GM12878 (cell line): ENCODE measurements around the gene COIL.

Source experiments
- BACH1 ChIP-seq: fragments of 450-650 bp; IDR thresholded peaks from 2 replicates; pipeline ENCODE4 v1.6.1; 2017; ENCODE audit warnings: mild to moderate bottlenecking, borderline replicate concordance
- BMI1 ChIP-seq: fragments of 450-650 bp; IDR thresholded peaks from 2 replicates; pipeline ENCODE4 v1.6.1; 2016; ENCODE audit warnings: mild to moderate bottlenecking, moderate library complexity, borderline replicate concordance
- CHD4 ChIP-seq: fragments of 200-600 bp; sonication (generic); IDR thresholded peaks from 2 replicates; pipeline ENCODE4 v1.6.1; 2016; ENCODE audit warnings: mild to moderate bottlenecking
- DPF2 ChIP-seq: fragments of 450-650 bp; IDR thresholded peaks from 2 replicates; pipeline ENCODE4 v1.6.1; 2017; ENCODE audit warnings: mild to moderate bottlenecking
- EP300 ChIP-seq, 2 experiments: fragments of 150-350 bp in 1 of 2; IDR thresholded peaks; 2 replicates each; pipeline ENCODE4 v1.6.1; 2011 to 2012; ENCODE audit warnings: low read depth in 2 of 2, low read length in 2 of 2, borderline replicate concordance in 1 of 2, improper control_type of control experiment in 1 of 2, inconsistent platforms in 1 of 2; ENCODE audit not compliant: control insufficient read depth in 1 of 2
- POLR2AphosphoS5 ChIP-seq: IDR thresholded peaks from 2 replicates; pipeline ENCODE4 v1.6.1; 2011; ENCODE audit warnings: mild to moderate bottlenecking, low read length, inconsistent platforms
- SP1 ChIP-seq: IDR thresholded peaks from one replicate; pipeline ENCODE4 v1.6.1; 2011; ENCODE audit warnings: low read depth, low read length
- TAF1 ChIP-seq: IDR thresholded peaks from 2 replicates; pipeline ENCODE4 v1.6.1; 2011; ENCODE audit warnings: mild to moderate bottlenecking, low read depth, low read length, borderline replicate concordance
- TF ChIP-seq, protein P1 (sequence below), 3 experiments: IDR thresholded peaks in 2 of 3; conservative IDR thresholded peaks in 1 of 3; 2 replicates each; pipeline ENCODE4 v1.5.1; 2011; ENCODE audit warnings: low read depth in 3 of 3, low read length in 3 of 3, mild to moderate bottlenecking in 3 of 3, control low read depth in 2 of 3, moderate library complexity in 2 of 3, inconsistent platforms in 1 of 3, mixed read lengths in 1 of 3; ENCODE audit not compliant: control insufficient read depth in 2 of 3, insufficient read depth in 1 of 3; ENCODE audit errors: extremely low read depth in 1 of 3

DNA sequence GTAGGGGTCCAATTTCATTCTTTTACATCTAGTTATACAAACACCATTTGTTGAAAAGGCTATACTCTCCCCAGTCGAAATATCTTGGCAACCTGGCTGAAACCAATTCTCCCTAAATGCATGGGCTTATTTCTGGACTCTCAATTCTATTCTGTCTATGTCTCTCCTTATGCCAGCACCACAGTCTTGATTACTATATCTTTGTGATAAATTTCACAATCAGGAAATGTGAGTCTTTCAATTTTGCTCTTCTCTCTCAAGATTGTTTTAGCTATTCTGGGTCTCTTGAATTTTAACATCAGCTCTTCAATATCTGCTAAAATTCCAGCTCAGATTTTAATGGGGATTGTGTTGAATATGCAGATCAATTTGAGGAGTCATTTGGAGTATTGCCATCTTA is 41.1 kb downstream of the COIL start:
- TF ChIP-seq TAF1: no peak
- TF ChIP-seq BMI1: no peak
- TF ChIP-seq, protein P1, sequence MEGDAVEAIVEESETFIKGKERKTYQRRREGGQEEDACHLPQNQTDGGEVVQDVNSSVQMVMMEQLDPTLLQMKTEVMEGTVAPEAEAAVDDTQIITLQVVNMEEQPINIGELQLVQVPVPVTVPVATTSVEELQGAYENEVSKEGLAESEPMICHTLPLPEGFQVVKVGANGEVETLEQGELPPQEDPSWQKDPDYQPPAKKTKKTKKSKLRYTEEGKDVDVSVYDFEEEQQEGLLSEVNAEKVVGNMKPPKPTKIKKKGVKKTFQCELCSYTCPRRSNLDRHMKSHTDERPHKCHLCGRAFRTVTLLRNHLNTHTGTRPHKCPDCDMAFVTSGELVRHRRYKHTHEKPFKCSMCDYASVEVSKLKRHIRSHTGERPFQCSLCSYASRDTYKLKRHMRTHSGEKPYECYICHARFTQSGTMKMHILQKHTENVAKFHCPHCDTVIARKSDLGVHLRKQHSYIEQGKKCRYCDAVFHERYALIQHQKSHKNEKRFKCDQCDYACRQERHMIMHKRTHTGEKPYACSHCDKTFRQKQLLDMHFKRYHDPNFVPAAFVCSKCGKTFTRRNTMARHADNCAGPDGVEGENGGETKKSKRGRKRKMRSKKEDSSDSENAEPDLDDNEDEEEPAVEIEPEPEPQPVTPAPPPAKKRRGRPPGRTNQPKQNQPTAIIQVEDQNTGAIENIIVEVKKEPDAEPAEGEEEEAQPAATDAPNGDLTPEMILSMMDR (IDR thresholded peaks at IDR 0.05 in 2 of 3, conservative IDR thresholded peaks at IDR 0.05 in 1 of 3; ENCODE audit: control insufficient read depth in 2 of 3, extremely low read depth in 1 of 3, insufficient read depth in 1 of 3, low read depth in 3 of 3, low read length in 3 of 3): no peak
- TF ChIP-seq POLR2AphosphoS5: no peak
- TF ChIP-seq EP300 (IDR thresholded peaks at IDR 0.05; ENCODE audit: borderline replicate concordance in 1 of 2, control insufficient read depth in 1 of 2, low read depth in 2 of 2, low read length in 2 of 2): no peak
- TF ChIP-seq BACH1: no peak
- TF ChIP-seq CHD4: no peak
- TF ChIP-seq DPF2: no peak
- TF ChIP-seq SP1: no peak
